Mesenteric fat pad (tissue), 1 donor: ENCODE results near the gene SFT2D2. TPM values are rescaled to one million over a fixed set of nuclear protein-coding genes. Genes with fewer than 3 reads are reported as not detected.

Experiments used
- DNase-seq: peaks from one replicate; pipeline ENCODE4 v3.0.0-alpha.2; 2020; ENCODE audit warnings: low spot score
- total RNA-seq: library from RNA; stranded (reverse); fragmentation: NEBNext Ultra II Directional; extraction: Animal tissue kit (Norgen Biotek cat#: 25700); gene quantifications from one replicate; pipeline ENCODE4 v1.2.1, GENCODE V29; 2021
- donor health status: DM: yes; HTN: yes; CAD: no.

Gene SFT2D2
- total RNA-seq, 1 donor from 2014 or later, result 53.3 TPM

- DNase-seq, result no peak
Observed at GRCh38 chr1:168221275-168221674, 4.5 kb upstream of the SFT2D2 start.

GRCh38 chr1:168223261-168223660 is 2.5 kb upstream of the SFT2D2 start:
- DNase-seq, result no peak

GRCh38 chr1:168223681-168224540 is 1.9 kb upstream of the SFT2D2 start:
- DNase-seq, result no peak

GRCh38 chr1:168224991-168225390 is 813 bp upstream of the SFT2D2 start:
- DNase-seq, result no peak

- no peak for DNase-seq
Observed at GRCh38 chr1:168227620-168228019, 1.8 kb downstream of the SFT2D2 start.

GRCh38 chr1:168229893-168230292 is 4.1 kb downstream of the SFT2D2 start:
- no peak for DNase-seq

- no peak for DNase-seq
Observed at GRCh38 chr1:168230709-168231108, 4.9 kb downstream of the SFT2D2 start.

- no peak for DNase-seq
Observed at GRCh38 chr1:168234846-168235547, 9.2 kb downstream of the SFT2D2 start.

- DNase-seq, result no peak
Observed at GRCh38 chr1:168235548-168235885, 9.7 kb downstream of the SFT2D2 start.

- no peak for DNase-seq
Observed at GRCh38 chr1:168235937-168236336, 10.1 kb downstream of the SFT2D2 start.

- DNase-seq, result no peak
Observed at GRCh38 chr1:168236836-168237611, 11.2 kb downstream of the SFT2D2 start.

GRCh38 chr1:168243198-168243597 is 17.4 kb downstream of the SFT2D2 start:
- DNase-seq, result no peak

GRCh38 chr1:168243636-168244212 is 17.9 kb downstream of the SFT2D2 start:
- DNase-seq, result no peak

GRCh38 chr1:168245042-168245441 is 19.2 kb downstream of the SFT2D2 start:
- no peak for DNase-seq

GRCh38 chr1:168246506-168246905 is 20.7 kb downstream of the SFT2D2 start:
- no peak for DNase-seq

- no peak for DNase-seq
Observed at GRCh38 chr1:168252204-168252733, 26.5 kb downstream of the SFT2D2 start.

- no peak for DNase-seq
Observed at GRCh38 chr1:168256164-168256563, 30.4 kb downstream of the SFT2D2 start.

- DNase-seq, result no peak
Observed at GRCh38 chr1:168257397-168257796, 31.6 kb downstream of the SFT2D2 start.

GRCh38 chr1:168259567-168259966 is 33.8 kb downstream of the SFT2D2 start:
- no peak for DNase-seq

GRCh38 chr1:168260393-168260792 is 34.6 kb downstream of the SFT2D2 start:
- no peak for DNase-seq

GRCh38 chr1:168261390-168261789 is 35.6 kb downstream of the SFT2D2 start:
- DNase-seq, result no peak
